NCI-H526 (cell line): ENCODE results near the gene PCDHGB3.
"Not testable (repeated sequence)": the region's sequence is repeated elsewhere in the genome, so short reads cannot be mapped to it uniquely, and the experiment has no call there.

Experiments
- DNase-seq, 2 experiments: peaks; one replicate each; lab custom pipeline; 2025; lab: John Stamatoyannopoulos, UW

PCDHGB3 gene

DNA sequence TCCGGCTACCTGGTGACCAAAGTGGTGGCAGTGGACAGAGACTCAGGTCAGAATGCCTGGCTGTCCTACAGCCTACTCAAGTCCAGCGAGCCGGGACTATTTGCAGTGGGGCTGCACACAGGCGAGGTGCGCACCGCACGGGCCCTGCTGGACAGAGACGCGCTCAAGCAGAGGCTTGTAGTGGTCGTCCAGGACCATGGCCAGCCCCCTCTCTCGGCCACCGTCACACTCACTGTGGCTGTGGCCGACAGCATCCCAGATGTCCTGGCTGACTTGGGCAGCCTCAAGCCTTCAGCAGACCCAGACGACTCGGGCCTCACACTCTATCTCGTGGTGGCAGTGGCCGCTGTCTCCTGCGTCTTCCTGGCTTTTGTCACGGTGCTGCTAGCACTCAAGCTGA lies 13.1 kb upstream of the PCDHGB3 start:
- no peak for DNase-seq

DNA sequence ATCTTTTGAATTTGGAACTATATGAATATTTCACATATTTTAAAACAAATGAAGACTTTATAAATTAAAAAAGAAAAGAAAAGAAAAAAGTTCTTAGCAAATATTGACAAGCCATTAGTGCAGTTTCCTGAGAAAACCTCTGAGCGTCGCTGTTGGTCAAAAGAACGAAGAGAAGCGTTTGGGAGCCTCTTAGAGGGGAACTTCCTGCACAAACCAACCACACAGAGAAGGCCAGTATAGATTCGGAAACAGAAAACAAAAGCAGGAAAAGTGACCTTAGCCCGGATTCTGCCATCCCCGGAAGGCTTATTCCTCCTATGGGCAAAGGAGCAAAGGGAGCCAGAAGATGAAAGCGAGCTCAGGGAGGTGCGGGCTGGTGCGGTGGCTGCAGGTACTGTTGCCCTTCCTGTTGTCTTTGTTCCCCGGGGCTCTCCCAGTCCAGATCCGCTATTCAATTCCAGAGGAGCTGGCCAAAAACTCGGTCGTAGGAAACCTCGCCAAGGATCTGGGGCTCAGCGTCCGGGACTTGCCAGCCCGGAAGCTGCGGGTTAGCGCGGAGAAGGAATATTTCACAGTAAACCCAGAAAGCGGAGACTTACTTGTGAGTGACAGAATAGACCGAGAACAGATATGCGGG lies 10.1 kb upstream of the PCDHGB3 start, which contains the start of gene PCDHGB2:
Gene PCDHGB2 (plus strand): TSS at position 205 of the 637 bp plus-strand sequence. CDS start 142 bp downstream, at position 347.
- peak; percentile 2 to 49 for DNase-seq

DNA sequence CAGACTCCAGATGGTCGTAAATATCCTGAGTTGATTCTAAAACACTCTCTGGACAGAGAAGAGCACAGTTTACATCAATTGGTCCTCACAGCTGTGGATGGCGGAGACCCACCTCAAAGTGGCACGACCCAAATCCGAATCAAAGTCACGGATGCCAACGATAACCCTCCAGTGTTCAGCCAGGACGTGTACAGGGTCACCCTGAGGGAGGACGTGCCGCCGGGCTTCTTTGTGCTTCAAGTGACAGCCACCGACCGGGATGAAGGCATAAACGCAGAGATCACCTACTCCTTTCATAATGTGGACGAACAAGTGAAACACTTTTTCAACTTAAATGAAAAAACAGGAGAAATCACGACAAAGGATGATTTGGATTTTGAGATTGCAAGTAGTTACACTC lies 9.4 kb upstream of the PCDHGB3 start:
- DNase-seq: no peak

DNA sequence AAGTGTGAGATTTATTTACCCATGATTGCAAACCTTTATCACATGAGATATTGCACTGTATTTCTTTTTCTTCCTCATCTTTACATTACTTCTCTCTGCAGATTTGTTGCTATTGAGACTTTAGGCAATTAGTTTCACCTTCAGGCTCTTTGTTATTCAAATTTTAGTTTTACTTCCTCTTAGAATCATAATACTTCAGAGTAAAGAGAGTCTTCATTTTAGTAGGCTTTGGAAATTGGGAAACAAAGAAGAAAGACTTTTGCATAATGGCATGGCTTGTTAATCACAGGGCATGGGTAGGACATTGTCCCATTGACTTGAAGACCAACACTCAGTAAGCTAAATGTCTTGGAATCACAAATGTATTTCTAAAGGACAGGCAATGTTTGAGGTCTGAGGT lies 7.3 kb upstream of the PCDHGB3 start:
- no peak for DNase-seq

DNA sequence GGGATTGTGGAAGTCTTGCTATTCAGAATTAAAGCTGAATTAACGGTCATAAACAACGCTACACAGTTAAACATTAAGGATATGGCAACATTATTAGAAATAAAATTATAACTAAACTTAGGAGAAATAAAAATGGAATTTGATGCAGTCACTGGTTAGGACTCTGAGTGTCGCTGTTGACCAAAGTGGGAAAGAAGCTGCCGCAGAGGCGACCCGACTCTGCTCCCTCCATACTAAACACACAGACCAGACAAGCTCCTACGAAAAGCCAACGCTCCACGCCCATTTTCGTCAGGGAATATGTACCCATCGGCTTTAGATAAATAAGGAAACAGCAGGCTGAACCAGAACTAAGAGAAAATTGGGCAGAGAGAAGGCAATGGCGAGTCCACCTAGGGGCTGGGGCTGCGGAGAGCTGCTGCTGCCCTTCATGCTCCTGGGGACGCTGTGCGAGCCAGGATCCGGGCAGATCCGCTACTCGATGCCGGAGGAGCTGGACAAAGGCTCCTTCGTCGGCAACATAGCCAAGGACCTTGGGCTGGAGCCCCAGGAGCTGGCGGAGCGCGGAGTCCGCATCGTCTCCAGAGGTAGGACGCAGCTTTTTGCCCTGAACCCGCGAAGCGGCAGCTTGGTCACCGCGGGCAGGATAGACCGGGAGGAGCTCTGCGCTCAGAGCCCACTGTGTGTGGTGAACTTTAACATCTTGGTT lies 5.9 kb upstream of the PCDHGB3 start, which contains the start of gene PCDHGA5:
Gene PCDHGA5 (plus strand): TSS at position 211 of the 709 bp plus-strand sequence. CDS start 169 bp downstream, at position 380.
- no peak for DNase-seq

DNA sequence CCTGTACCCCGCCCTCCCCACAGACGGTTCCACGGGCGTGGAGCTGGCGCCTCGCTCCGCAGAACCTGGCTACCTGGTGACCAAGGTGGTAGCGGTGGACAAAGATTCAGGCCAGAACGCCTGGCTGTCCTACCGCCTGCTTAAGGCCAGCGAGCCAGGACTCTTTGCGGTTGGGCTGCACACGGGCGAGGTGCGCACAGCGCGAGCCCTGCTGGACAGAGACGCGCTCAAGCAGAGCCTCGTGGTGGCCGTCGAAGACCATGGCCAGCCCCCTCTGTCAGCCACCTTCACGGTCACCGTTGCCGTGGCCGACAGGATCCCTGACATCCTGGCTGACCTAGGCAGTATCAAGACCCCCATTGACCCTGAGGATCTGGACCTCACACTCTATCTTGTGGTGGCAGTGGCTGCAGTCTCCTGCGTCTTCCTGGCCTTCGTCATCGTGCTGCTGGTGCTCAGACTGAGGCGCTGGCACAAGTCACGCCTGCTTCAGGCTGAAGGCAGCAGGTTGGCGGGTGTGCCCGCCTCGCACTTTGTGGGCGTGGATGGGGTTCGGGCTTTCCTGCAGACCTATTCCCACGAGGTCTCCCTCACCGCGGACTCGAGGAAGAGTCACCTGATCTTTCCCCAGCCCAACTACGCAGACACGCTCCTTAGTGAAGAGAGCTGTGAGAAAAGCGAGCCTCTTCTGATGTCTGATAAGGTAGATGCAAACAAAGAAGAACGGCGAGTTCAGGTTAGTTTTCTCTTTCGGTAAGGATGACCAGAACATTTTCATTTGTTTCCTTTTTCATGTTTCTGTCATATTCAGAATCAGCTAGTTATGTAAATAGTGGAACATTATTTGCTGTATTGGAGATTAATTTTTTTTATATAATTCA lies 3.8 kb upstream of the PCDHGB3 start:
- DNase-seq: no peak

DNA sequence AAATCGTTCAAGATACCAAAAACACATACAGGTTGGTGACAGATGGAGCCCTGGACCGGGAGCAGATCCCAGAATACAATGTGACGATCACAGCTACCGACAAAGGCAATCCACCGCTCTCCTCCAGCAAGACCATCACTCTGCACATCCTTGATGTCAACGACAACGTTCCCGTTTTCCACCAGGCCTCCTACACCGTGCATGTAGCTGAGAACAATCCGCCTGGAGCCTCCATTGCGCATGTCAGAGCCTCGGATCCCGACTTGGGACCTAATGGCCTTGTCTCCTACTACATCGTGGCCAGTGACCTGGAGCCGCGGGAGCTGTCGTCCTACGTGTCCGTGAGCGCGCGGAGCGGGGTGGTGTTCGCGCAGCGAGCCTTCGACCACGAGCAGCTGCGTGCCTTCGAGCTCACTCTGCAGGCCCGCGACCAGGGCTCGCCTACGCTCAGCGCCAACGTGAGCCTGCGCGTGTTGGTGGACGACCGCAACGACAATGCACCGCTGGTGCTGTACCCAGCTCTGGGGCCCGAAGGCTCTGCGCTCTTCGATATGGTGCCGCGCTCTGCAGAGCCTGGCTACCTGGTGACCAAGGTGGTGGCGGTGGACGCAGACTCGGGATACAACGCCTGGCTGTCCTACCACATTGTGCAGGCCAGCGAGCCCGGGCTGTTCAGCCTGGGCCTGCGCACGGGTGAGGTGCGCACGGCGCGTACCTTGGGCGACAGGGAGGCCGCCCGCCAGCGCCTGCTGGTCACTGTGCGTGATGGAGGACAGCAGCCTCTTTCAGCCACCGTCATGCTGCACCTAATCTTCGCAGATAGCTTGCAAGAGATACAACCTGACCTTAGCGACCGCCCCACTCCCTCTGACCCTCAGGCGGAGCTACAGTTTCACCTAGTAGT lies 1.8 kb downstream of the PCDHGB3 start:
- DNase-seq: no peak

DNA sequence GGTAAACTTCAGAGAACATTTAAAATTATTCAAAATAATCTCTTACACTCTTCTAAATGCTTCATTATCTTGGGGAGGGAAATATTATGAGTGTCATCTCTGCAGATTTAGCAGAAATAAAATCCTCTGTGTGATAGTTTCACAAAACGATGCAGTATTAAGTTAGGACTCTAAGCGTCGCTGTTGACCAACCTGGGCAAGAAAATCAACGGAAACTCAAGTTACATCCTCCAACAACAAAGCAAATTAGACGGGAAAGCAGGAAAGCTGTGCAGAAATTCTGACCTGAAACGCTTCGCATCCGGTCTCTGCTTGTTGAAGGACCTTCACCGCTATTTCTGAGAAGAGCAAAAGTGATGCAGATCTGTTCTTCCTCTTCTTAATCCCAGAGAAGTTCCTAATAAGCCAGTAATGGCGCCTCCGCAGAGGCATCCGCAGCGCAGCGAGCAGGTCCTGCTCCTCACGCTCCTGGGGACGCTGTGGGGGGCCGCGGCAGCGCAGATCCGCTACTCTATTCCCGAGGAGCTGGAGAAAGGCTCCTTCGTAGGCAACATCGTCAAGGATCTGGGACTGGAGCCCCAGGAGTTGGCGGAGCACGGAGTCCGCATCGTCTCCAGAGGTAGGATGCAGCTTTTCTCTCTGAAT lies 3.8 kb downstream of the PCDHGB3 start, which contains the start of gene PCDHGA6:
Gene PCDHGA6 (plus strand): TSS at position 219 of the 645 bp plus-strand sequence. CDS start 193 bp downstream, at position 412.
- no peak for DNase-seq

DNA sequence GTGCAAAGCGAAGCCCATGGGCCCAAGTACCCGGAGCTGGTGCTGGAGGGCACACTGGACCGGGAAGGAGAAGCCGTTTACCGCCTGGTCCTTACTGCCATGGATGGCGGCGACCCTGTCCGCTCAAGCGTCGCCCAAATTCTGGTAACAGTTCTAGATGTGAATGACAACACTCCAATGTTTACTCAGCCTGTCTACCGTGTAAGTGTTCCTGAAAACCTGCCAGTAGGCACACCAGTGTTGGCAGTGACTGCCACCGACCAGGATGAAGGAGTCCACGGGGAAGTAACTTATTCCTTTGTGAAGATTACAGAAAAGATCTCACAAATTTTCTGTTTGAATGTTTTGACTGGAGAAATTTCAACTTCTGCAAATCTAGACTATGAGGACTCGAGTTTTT lies 4.6 kb downstream of the PCDHGB3 start:
- no peak for DNase-seq

DNA sequence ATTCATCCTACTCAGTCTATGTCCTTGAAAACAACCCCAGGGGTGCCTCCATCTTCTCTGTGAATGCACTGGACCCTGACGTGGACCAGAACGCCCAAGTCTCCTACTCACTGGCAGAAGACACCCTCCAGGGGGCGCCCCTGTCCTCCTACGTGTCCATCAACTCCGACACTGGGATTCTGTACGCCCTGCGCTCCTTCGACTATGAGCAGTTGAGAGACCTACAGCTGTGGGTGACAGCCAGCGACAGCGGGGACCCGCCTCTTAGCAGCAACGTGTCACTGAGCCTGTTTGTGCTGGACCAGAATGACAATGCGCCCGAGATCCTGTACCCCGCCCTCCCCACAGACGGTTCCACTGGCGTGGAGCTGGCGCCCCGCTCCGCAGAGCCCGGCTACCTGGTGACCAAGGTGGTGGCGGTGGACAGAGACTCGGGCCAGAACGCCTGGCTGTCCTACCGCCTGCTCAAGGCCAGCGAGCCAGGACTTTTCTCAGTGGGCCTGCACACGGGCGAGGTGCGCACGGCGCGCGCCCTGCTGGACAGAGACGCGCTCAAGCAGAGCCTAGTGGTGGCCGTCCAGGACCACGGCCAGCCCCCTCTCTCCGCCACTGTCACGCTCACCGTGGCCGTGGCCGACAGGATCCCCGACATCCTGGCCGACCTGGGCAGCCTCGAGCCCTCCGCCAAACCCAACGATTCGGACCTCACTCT lies 5.6 kb downstream of the PCDHGB3 start:
- peak in 1 of 2 experiments; percentile 14 for DNase-seq

DNA sequence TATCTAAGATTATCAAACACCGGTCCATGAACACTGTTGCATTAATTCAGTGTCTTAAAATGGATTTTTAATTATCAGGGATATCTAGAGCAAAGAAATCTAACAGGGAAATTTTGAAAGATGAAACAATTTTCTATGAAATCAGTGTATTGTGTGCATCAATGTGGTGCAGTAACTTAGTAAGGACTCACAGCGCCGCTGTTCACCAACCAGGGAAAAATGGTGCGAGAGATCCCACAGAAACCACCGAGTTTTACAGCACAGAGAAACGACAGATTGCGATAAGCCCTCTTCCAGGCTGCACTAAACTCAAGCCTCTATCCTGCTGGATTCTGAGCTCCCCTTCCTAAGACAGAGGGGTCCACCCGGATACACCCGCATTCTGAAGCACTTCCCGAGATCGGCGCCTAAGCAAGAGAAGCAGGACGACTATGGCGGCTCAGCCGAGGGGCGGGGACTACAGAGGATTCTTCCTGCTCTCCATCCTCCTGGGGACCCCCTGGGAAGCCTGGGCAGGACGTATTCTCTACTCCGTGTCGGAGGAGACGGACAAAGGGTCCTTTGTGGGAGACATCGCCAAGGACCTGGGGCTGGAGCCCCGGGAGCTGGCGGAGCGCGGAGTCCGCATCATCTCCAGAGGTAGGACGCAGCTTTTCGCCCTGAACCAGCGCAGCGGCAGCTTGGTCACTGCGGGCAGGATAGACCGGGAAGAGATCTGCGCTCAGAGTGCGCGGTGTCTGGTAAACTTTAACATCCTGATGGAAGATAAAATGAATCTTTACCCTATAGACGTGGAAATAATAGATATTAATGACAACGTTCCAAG lies 12.6 kb downstream of the PCDHGB3 start, which contains the start of gene PCDHGA7:
Gene PCDHGA7 (plus strand): TSS at position 274 of the 826 bp plus-strand sequence. CDS start 158 bp downstream, at position 432.
- DNase-seq: no peak

DNA sequence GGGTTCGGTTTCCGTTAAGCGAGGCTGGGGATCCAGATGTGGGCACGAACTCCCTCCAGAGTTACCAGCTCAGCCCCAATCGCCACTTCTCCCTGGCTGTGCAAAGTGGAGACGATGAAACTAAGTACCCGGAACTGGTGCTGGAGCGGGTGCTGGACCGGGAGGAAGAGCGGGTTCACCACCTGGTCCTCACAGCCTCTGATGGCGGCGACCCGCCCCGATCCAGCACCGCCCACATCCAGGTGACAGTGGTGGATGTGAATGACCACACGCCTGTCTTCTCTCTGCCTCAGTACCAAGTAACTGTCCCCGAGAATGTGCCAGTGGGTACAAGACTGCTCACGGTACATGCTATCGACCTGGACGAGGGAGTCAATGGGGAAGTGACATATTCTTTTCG lies 13.3 kb downstream of the PCDHGB3 start:
- DNase-seq: no peak

DNA sequence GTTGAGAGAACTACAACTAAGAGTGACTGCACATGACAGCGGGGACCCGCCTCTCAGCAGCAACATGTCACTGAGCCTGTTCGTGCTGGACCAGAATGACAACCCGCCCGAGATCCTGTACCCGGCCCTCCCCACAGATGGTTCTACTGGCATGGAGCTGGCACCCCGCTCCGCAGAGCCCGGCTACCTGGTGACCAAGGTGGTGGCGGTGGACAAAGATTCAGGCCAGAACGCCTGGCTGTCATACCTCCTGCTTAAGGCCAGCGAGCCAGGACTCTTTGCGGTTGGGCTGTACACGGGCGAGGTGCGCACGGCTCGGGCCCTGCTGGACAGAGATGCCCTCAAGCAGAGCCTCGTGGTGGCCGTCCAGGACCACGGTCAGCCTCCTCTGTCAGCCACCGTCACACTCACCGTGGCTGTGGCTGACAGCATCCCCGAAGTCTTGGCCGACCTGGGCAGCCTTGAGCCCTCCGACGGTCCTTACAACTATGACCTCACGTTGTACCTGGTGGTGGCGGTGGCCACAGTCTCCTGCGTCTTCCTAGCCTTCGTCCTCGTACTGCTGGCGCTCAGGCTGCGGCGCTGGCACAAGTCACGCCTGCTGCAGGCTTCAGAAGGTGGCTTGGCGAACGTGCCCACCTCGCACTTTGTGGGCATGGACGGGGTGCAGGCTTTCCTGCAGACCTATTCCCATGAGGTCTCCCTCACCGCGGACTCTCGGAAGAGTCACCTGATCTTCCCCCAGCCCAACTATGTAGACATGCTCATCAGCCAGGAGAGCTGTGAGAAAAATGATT lies 14.6 kb downstream of the PCDHGB3 start:
- DNase-seq: no peak

DNA sequence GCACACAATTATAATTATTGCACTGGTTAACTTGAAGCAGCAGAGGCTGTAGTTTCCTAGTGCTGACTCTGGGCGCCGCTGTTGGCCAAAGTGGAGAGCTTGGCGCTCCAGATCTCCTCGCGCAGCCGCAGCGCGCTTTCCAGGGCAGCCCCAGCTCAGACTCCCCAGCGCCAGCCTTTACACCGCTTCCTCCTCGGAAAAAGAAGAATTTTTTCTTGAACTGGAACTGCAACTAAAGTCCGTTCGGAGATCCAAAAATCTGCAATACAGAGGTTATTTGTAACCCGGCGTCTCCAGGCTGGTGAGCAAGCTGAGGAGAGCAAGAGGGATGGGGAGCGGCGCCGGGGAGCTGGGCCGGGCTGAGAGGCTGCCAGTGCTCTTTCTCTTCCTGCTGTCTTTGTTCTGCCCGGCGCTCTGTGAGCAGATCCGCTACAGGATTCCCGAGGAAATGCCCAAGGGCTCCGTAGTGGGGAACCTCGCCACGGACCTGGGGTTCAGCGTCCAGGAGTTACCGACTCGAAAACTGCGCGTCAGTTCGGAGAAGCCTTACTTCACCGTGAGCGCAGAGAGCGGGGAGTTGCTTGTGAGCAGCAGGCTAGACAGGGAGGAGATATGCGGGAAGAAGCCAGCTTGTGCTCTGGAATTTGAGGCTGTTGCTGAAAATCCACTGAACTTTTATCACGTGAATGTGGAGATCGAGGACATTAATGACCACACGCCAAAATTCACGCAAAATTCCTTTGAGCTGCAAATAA lies 17.7 kb downstream of the PCDHGB3 start, which contains the start of gene PCDHGB4:
Gene PCDHGB4 (plus strand): TSS at position 142 of the 755 bp plus-strand sequence. CDS start 187 bp downstream, at position 329.
- DNase-seq: not testable (repeated sequence)

DNA sequence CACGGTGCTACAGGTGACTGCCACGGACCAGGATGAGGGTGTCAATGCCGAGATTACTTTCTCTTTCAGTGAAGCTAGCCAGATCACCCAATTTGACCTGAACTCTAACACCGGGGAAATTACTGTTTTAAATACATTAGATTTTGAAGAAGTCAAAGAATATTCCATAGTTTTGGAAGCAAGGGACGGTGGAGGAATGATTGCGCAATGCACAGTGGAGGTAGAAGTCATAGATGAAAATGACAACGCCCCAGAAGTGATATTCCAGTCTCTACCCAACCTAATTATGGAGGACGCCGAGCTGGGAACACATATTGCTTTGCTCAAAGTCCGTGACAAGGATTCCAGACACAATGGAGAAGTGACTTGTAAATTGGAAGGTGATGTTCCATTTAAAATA lies 18.6 kb downstream of the PCDHGB3 start:
- no peak for DNase-seq

DNA sequence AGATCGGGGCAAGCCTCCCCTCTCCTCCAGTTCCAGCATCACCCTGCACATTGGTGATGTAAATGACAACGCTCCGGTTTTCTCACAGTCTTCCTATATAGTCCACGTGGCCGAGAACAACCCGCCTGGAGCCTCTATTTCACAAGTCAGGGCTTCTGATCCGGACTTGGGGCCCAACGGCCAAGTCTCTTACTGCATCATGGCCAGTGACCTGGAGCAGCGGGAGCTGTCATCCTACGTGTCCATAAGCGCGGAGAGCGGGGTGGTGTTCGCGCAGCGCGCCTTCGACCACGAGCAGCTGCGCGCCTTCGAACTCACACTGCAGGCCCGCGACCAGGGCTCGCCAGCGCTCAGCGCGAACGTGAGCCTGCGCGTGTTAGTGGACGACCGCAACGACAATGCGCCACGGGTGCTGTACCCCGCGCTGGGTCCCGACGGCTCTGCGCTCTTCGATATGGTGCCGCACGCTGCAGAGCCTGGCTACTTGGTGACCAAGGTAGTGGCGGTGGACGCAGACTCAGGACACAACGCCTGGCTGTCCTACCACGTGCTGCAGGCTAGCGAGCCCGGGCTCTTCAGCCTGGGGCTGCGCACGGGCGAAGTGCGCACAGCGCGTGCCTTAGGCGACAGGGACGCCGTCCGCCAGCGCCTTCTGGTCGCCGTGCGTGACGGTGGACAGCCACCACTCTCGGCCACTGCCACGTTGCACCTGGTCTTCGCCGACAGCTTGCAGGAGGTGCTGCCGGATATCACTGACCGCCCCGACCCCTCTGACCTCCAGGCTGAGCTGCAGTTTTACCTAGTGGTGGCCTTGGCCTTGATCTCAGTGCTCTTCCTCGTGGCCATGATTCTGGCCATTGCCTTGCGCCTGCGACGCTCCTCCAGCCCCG lies 19.4 kb downstream of the PCDHGB3 start:
- DNase-seq: no peak
